Islet precursor cell (in vitro differentiated cells): Measurements from ENCODE around the gene COG4.
"Not testable (repeated sequence)": the region's sequence is repeated elsewhere in the genome, so short reads cannot be mapped to it uniquely, and the experiment has no call there.

Experiments
- DNase-seq: peaks from one replicate; pipeline ENCODE4 v3.0.0-alpha.2; 2018

Gene COG4

GRCh38 chr16:70453892-70454221 is 69.5 kb downstream of the COG4 start:
- no peak for DNase-seq

- no peak for DNase-seq
Measured at GRCh38 chr16:70453117-70453891, 70.0 kb downstream of the COG4 start.

DNA sequence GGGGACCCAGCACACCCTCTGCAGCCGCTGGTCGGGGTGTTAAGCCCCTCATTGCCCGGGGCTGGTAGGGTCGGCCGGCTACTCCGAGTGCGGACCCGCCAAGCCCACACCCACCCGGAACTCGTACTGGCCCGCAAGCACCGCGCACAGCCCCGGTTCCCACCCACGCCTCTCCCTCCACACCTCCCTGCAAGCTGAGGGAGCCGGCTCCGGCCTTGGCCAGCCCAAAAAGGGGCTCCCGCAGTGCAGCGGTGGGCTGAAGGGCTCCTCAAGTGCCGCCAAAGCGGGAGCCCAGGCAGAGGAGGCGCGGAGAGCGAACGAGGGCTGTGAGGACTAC is 72.4 kb downstream of the COG4 start:
- DNase-seq, result not testable (repeated sequence)

DNA sequence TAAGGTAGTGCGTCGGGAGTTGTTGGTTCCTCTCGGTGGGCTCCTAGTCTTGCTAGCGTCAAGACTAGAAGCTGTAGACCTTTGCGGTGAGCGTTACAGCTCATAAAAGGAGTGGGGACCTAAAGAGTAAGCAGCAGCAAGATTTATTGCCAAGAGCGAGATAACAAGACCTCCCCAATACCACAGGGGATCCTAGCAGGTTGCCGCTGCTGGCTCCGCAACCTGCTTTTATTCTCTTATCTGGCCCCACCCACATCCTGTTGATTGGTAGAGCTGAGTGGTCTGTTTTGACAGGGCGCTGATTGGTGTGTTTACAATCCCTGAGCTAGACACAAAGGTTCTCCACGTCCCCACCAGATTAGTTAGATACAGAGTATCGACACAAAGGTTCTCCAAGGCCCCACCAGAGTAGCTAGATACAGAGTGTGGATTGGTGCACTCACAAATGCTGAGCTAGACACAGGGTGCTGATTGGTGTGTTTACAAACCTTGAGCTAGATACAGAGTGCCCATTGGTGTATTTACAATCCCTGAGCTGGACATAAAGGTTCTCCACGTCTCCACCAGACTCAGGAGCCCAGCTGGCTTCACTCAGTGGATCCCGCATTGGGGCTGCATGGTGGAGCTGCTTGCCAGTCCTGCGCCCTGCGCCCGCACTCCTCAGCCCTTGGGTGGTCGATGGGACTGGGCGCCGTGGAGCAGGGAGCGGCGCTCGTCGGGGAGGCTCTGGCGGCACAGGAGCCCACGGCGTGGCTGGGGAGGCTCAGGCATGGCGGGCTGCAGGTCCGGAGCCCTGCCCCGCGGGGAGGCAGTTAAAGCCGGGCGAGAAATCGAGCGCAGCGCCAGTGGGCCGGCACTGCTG is 73.0 kb downstream of the COG4 start:
- DNase-seq, result not testable (repeated sequence)

DNA sequence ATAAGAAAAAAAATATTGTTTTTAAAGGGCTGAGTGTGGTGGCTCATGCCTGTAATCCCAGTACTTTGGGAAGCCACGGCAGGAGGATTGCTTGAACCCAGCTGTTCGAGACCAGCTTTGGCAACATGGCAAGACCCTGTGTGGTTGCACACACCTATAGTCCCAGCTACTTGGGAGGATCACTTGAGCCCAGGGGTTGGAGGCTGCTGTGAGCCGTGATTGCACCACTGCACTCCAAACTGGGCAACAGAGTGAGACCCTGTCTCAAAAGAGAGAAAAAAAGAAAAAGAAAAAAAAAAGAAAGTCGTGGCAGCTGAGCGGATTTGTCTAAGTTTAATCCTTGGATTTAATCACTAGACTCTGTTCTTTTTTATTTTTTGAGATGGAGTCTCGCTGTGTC is 75.3 kb downstream of the COG4 start:
- DNase-seq, result no peak

- DNase-seq, result no peak
Measured at GRCh38 chr16:70444249-70445063, 78.9 kb downstream of the COG4 start.

- DNase-seq, result no peak
Measured at GRCh38 chr16:70442344-70442743, 81.0 kb downstream of the COG4 start.

- peak; percentile 67 for DNase-seq
Measured at GRCh38 chr16:70441406-70441990, 81.9 kb downstream of the COG4 start.

DNA sequence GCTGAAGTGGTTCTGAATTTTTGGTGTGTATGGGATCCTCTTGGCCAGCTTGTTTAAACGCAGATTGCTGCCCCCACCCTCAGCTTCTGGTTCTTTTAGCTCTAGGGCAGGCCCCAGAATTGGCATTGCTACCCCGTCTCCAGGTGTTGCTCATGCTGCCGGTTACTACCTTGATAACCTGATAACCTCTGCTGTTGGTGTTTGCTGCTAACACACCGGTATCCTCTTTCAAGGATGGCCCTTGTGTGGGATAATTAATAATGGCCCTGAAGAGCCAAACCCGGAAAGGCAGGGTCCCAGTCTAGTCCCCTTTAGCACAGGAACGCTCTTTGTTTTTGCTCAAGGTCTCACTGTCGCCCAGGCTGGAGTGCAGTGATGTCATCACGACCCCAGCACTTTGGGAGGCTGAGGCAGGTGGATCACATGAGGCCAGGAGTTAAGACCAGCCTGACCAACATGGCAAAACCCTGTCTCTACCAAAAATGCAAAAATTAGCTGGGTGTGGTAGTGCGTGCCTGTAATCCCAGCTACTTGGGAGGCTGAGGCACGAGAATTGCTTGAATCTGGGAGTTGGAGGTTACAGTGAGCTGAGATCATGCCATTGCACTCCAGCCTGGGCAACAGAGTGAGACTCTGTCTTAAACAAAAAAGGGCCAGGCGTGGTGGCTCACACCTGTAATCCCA is 83.2 kb downstream of the COG4 start:
- no peak for DNase-seq

GRCh38 chr16:70438969-70439862 is 84.1 kb downstream of the COG4 start, which contains the start of gene ST3GAL2:
ST3GAL2 (minus strand) TSS chr16:70439100; CDS start chr16:70398530, 40,570 bp downstream.
- peak; percentile 98 for DNase-seq

DNA sequence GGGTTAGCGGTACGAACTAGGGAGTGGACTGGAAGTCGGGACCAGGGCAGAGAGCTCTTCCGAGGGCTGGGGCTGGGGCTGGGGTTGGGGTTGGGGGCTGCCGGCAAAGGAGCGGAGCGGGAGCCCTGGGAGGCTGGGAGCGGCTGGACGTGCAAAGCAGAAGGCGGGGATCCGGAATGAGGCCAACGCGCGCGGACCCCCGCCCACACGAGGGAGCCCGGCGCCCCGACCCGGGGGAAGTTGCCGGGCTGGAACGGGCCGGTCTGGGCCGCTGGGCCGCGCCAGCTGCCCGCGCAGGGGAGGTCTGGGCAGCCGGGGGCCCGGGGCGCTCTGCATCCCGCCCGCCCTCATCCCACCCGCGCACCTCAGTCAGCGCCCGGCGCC is 84.8 kb downstream of the COG4 start:
- DNase-seq, result no peak

DNA sequence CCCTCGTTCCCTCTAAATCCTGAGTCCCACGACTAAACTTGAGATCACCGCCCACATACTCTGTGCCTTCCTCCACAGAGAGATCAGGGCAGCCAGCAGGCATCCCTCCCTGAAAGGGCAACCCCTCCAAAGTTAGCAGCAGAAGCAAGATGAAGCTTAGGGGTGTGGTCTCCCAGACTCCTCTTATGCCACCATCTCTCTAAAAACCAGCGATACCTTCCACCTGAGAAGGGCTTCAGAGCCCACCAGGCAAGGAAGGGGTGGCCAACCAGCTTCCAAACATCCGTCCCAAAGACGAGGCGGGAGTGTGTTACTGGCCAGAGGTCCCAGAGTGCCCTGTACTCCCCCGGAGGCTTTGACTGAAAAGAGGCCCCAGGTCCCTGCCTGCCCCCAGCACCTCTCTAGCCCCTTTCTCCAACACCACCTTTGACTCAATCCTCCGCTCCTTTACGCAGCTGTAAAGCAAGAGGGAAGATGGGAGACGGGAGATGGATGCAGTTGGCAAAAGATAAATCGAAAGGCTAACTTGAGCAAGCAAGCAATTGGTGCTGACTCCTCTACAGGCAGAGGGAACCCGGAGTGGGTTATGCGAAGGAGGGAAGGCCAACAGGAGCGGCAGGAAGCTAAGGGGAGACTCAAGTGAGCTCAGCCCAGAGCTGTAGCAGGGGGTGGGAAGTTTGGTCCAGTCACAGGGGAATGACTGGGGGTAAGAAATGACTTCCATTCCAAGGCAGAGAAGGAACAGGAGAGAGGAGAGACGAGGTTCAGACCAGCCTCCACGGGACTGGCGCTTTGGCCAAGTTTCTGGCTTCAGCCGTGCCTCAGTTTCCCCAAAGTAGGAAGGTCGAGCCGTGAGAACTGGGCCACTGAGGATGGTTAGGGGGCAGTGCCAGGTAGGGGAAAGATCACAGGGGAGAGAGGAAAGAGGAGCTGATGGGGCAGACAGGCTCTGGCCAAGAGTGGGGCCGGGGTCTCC is 85.5 kb downstream of the COG4 start:
- DNase-seq, result peak; percentile 76

GRCh38 chr16:70437017-70437581 is 86.3 kb downstream of the COG4 start:
- DNase-seq, result peak; percentile 99

DNA sequence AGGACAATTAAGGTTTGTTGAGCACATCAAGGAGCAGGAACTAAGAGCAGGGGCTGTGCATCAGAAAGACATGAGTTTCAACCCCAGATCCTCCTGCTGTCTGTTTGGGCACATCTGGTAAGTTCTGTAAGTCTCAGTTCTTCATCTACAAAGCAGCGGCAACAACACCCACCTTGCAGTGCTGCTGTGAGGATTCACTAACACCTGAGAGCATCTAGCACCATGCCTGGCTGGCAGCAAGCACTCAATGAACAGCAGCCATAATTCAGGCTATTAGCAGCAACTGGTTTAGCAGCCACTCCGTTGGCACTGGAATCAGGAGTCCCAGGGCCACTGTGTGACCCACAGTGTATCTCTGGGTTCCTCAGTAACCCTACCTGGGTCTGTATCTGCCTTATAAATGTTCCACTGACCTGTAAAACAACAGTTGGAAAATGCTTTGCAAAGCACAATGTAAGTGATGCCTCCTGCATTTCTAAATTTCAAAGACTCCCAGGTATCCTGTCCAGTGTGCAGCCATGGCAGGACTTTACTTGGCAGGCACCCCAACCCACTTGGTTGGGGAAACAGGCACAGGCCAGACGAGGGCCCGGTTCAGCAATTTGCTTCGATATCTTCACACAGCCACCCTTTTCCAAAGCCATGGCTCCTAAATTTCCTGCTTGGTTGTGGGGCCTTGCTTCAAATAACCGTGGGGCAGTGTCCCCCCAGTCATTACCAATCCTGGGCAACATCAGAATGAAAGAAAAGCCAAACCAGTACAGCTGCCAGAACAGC is 88.7 kb downstream of the COG4 start:
- DNase-seq, result no peak

DNA sequence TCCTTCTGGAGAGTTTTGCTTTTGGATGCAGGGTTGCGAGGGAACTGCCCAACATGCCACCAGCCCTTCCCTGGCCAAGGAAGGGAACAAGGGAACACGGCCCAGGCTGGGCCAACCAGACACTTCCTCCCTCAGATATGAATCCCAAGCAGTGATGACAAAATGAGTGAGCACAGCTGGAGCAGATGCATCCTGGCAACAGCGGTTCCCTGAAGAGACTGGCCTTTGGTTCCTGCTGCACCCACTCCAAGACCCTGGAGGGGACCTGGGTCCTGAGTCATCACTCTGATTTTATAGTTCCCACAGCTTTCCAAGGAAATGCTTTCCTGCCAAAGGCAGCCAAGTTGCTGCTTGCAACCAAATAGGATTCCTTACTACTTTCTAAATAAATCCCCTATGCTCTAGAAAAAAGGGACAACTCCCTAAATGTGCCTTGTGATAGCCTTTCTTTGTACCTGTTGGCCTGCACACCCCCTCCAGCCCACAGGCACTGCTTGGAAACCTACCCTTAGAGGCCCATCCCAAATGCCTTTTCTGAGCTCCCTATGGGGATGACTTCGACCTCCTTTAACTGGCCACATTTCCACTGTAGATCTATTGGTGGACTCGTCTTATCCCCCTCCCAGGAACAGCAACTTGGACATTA is 89.8 kb downstream of the COG4 start:
- DNase-seq, result peak; percentile 72

- peak; percentile 64 for DNase-seq
Measured at GRCh38 chr16:70432723-70433457, 90.5 kb downstream of the COG4 start.

- DNase-seq, result no peak
Measured at GRCh38 chr16:70432356-70432722, 91.0 kb downstream of the COG4 start.
